Activated CD4-positive, alpha-beta T cell treated with anti-CD3 and anti-CD28 coated beads, Interleukin-2, amount 50 U/mL, for 16 hours (primary cell): ENCODE measurements around the gene NME9.

ENCODE experiments used
- DNase-seq: peaks from one replicate; pipeline ENCODE4 v3.0.0-alpha.2; 2020

Gene NME9

DNA sequence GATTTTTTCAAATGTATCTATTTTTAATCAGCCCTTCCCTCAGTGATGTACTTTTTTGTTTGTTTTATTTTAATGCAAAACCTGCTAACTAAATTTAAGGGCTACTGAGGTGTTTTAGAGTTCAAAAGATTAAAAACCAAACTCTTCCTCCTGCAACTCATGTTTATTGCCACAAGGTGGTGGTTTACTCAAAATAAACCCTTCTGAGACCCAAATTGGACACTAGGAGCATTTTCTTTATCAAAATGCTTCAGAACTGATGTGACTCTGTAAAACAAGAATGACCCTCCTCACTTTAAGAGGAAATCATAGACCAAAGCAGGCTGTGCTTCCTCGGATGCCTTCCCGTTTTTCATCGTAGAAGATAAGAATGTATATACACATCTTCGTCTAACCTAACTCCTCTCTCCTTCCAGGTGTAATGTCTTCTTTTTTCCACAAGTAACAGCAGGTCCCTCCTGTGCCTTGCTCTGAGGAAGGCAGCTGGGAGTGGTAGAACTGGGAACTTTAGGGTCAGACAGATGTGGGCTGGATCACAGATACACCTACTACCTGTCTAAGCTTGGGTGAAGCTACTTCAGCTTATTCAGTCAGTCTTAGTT is 2.9 kb upstream of the NME9 start:
- peak; percentile 25 for DNase-seq

GRCh38 chr3:138331143-138331894 is 1.7 kb upstream of the NME9 start:
- no peak for DNase-seq

- no peak for DNase-seq
These were observed 288 bp upstream of the NME9 start for GRCh38 chr3:138329984-138330293.

DNA sequence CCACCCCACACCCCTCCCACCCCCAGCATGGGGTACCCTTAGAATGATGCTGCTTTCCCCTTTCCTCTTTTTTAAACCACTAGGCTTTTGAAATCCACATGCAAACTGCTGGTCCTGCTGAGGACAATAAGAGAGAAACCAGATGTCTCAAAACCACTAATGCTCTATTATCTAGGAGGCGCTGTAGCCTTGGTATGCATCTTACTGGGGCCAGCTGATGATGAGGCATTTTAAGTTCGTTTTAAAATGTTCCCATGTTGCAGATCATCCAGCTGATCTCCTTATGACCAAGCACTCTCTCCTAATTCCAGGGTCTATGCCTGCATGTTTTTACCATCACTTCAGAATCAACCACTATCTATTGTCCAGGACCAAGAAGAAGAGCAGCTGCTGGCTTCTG is 1.3 kb downstream of the NME9 start:
- no peak for DNase-seq

DNA sequence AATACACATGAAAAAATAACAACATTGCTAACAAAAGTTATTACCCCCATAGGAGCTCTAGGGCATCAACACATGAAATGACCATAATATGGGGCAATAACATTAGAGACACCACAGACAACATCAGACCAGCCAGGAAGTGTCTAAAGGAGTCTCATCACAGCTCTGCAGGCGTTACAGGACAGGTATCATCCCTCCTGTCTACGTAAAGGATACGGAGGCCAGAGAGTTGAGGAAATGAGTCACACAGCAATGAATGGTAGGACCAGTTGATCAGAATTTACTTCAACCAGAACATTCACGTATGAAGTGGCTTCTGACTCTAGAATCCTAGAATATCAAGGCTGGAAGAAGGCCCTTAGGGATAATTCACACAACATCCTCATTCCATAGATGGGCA is 1.8 kb downstream of the NME9 start:
- DNase-seq: peak; percentile 18

GRCh38 chr3:138326866-138327595 is 2.6 kb downstream of the NME9 start:
- DNase-seq: no peak

DNA sequence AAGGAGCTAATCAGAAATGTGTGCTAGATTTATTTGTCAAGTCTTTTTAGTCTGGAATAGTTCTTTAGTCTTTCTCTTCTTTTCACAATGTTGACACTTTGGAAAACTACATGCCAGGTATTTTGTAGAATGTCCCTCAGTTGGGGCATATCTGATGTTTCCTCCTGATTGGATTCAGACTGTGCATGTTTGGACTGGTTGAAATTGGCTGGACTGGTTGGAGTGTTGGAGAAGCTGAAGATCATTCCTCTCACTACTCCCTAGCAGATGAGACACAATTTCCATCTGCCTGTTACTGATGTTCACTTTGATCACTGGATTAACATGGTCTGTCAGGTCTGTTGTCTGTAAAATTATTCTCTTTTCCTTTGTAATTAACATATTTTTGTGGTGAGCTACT is 3.7 kb downstream of the NME9 start:
- DNase-seq: no peak

GRCh38 chr3:138323971-138324370 is 5.7 kb downstream of the NME9 start:
- no peak for DNase-seq

- DNase-seq: no peak
These were observed 12.0 kb downstream of the NME9 start for GRCh38 chr3:138317687-138318086.

DNA sequence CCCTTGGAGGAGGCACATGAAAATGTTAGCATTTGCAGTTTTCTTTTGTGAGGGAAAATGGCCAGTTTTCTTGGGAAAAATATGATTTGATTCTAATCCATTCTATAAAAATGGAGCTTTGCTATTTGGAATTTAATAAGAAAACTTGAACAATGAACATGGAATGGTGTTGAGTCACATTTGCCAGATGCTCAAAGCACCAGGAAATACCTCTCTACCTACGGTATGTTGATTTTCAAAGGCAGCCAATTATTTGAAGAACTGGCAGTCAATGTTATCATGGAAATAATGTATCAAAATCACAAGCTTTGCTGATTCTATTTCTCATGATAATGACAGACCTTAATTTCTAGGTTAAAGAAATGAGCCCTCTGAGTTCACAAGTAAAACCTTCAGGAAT is 14.9 kb downstream of the NME9 start:
- no peak for DNase-seq

- DNase-seq: no peak
These were observed 19.2 kb downstream of the NME9 start for GRCh38 chr3:138310494-138310893.

DNA sequence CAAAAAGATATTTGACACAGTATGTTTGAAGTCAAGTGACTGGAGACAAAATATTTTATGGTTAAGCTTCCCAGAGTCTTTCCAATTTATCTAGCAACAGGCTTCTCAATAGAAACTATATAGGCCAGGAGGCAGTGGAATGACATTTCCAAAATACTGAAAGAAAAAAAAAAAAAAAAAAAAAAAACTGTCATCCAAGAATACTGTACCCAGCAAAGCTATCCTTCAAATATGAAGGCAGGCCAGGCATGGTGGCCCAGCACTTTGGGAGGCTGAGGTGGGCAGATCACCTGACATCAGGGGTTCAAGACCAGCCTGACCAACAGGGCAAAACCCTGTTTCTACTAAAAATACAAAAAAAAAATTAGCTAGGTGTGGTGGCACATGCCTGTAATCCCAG is 20.9 kb downstream of the NME9 start:
- no peak for DNase-seq

DNA sequence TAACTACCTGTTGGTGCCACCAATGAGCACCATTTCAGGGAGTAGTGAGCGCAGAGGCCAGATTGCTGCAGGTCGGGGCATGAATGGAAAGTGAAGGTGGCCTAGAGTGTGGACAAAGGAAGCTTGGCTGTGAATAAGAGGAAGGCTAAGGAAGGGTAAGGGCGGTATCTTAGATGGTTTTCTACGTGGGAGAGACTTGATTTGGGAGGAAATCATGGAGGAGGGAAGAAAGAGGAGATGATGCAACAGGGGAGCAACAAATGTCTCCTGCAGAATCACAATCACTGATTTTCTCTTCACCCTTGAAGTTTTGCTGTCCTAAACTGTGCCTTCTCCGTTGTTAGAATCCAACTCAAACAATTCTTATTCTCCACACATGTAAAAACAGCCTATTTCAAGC is 21.8 kb downstream of the NME9 start:
- DNase-seq: no peak

DNA sequence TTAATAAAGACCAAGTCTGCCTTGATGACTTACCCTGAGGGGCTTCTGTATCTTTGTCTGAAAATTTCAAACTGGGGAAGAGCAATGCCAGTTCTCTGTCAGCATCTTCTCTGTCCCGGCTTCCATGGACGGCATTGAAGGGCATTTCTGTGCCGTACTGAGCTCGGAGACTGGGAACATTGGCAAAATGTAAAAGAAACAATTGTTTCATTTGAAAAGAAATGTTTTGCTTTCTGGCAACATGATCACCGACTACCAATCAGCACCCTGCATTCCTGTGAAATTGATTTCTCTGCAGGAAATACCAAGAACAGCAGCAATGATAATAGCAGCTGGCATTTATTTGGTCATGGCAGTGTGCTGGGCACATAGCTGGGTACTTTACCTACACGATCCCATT is 26.2 kb downstream of the NME9 start:
- DNase-seq: no peak

GRCh38 chr3:138300647-138301046 is 29.0 kb downstream of the NME9 start:
- no peak for DNase-seq

GRCh38 chr3:138297876-138298275 is 31.8 kb downstream of the NME9 start:
- no peak for DNase-seq

- peak; percentile 24 for DNase-seq
These were observed 32.5 kb downstream of the NME9 start for GRCh38 chr3:138297059-138297607.

- DNase-seq: peak; percentile 77
These were observed 33.0 kb downstream of the NME9 start for GRCh38 chr3:138296639-138297038.

- no peak for DNase-seq
These were observed 40.0 kb downstream of the NME9 start for GRCh38 chr3:138289701-138290100.

DNA sequence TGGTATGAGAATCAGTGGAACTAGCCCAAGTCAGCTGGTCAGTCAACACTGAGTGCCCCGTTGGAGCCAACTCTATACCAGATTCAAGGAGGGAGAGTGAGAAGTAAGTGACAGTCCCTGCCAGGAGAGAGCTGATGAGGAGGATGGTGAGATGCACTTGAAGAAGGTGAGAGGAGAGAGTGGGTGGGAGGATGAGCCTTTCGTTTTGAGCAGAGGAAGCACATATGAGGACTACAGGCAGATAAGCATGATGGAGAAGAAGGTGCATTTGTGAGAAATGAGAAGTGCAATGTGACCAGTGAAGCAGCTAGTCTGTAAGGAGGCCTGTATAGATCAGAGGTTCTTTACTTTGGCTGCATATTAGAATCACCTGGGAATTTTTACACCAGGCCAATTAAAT is 40.4 kb downstream of the NME9 start:
- no peak for DNase-seq

DNA sequence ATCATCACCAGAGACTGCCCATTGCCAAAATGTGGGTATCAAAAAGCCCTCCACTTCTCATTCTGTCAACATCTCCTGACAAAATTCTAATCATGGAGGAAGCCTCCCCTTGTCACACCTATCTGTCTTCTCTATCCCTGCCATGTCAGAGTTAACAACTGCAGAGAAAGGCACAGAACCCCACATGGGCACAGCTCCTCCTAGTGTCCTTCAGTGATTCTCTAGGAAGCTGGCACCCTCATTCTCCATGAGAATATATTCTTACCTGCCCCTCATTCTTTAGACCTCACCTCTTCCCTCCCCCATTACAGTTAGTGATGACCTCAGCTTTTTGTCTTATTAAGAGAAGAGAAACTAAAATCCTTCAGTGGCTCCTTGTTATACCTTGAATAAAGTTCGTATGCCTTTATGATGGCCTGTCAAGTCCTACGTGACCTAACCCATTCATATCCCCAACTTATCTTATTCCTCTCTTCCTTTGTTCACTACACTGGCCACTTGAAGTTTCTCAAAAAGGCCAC is 44.6 kb downstream of the NME9 start:
- DNase-seq: no peak

- DNase-seq: no peak
These were observed 45.6 kb downstream of the NME9 start for GRCh38 chr3:138284079-138284478.

GRCh38 chr3:138282836-138283235 is 46.8 kb downstream of the NME9 start:
- no peak for DNase-seq

GRCh38 chr3:138281561-138281960 is 48.1 kb downstream of the NME9 start:
- no peak for DNase-seq
